WTC11 (cell line): ENCODE data around the gene SS18. TPM values are rescaled to one million over a fixed set of nuclear protein-coding genes. Genes with fewer than 3 reads are reported as not detected.

Source experiments
- ATAC-seq: fragments of 200-7000 bp; cut with Tn5 transposase; 2 replicates; pipeline ENCODE4 v1.10.0; 2021; ENCODE audit warnings: mild to moderate bottlenecking, moderate library complexity
- CTCF ChIA-PET: fragments of 300-600 bp; sonication (Branson Sonifier 250); formaldehyde crosslinking; loops from one replicate; lab custom pipeline; 2021; ENCODE audit warnings: antibody characterized with exemption; lab: Charles Lee
- POLR2A ChIA-PET: fragments of 350-600 bp; sonication (Branson Sonifier 250); formaldehyde crosslinking; loops from one replicate; lab custom pipeline; 2021; ENCODE audit warnings: antibody characterized with exemption; lab: Charles Lee
- DNase-seq: peaks from one replicate; pipeline ENCODE4 v3.0.0; 2021; ENCODE audit warnings: low spot score
- H3K27ac Mint-ChIP-seq: 2 replicates; pipeline ENCODE4 v1.8.0; 2021; ENCODE audit warnings: mixed read lengths
- H3K27me3 Mint-ChIP-seq: 2 replicates; pipeline ENCODE4 v1.8.0; 2021; ENCODE audit warnings: low read depth, mild to moderate bottlenecking, moderate library complexity, mixed read lengths
- H3K36me3 Mint-ChIP-seq: 2 replicates; pipeline ENCODE4 v1.8.0; 2021; ENCODE audit warnings: mixed read lengths
- H3K4me1 Mint-ChIP-seq: 2 replicates; pipeline ENCODE4 v1.8.0; 2022; ENCODE audit warnings: mixed read lengths
- H3K4me3 Mint-ChIP-seq: 2 replicates; pipeline ENCODE4 v1.8.0; 2021; ENCODE audit warnings: mild to moderate bottlenecking, moderate library complexity, mixed read lengths
- H3K9me3 Mint-ChIP-seq: 2 replicates; pipeline ENCODE4 v1.8.0; 2021; ENCODE audit warnings: mixed read lengths
- CBFB ChIP-seq: sonication (generic); formaldehyde crosslinking; IDR thresholded peaks from 2 replicates; pipeline ENCODE4 v1.8.1; 2022; ENCODE audit warnings: mild to moderate bottlenecking, low read depth, missing genetic modification reagents
- ELF4 ChIP-seq: sonication (generic); formaldehyde crosslinking; IDR thresholded peaks from 2 replicates; pipeline ENCODE4 v1.8.1; 2022; ENCODE audit warnings: low read depth, mild to moderate bottlenecking, moderate library complexity, missing genetic modification reagents
- ESRRA ChIP-seq: sonication (generic); formaldehyde crosslinking; IDR thresholded peaks from 2 replicates; pipeline ENCODE4 v1.8.1; 2022; ENCODE audit warnings: mild to moderate bottlenecking, missing genetic modification reagents, borderline replicate concordance
- ETV6 ChIP-seq: sonication (generic); formaldehyde crosslinking; IDR thresholded peaks from 2 replicates; pipeline ENCODE4 v1.8.1; 2022; ENCODE audit warnings: mild to moderate bottlenecking, missing genetic modification reagents
- GRHL2 ChIP-seq: fragments of 250-450 bp; sonication (Bioruptor Pico); IDR thresholded peaks from 2 replicates; pipeline ENCODE4 v1.8.0; 2022; ENCODE audit warnings: mild to moderate bottlenecking, moderate library complexity; ENCODE audit not compliant: insufficient replicate concordance, severe bottlenecking
- JAZF1 ChIP-seq: fragments of 250-450 bp; sonication (Bioruptor Pico); IDR thresholded peaks from 2 replicates; pipeline ENCODE4 v1.9.0; 2021; ENCODE audit warnings: moderate library complexity, mild to moderate bottlenecking, inconsistent platforms
- SMAD4 ChIP-seq: sonication (generic); formaldehyde crosslinking; IDR thresholded peaks from 2 replicates; pipeline ENCODE4 v1.8.0; 2022; ENCODE audit warnings: mild to moderate bottlenecking, missing genetic modification reagents
- SP1 ChIP-seq: sonication (generic); formaldehyde crosslinking; conservative IDR thresholded peaks from 2 replicates; pipeline ENCODE4 v1.8.1; 2022; ENCODE audit warnings: missing genetic modification reagents
- TP53 ChIP-seq: sonication (generic); formaldehyde crosslinking; IDR thresholded peaks from 2 replicates; pipeline ENCODE4 v1.8.1; 2023; ENCODE audit warnings: mild to moderate bottlenecking, missing genetic modification reagents
- ZNF317 ChIP-seq: sonication (generic); formaldehyde crosslinking; IDR thresholded peaks from 2 replicates; pipeline ENCODE4 v1.8.1; 2023; ENCODE audit warnings: low read depth, mild to moderate bottlenecking, moderate library complexity, missing genetic modification reagents, borderline replicate concordance
- total RNA-seq: library from RNA; stranded (reverse); gene quantifications from 3 replicates; pipeline ENCODE4 v1.2.3, GENCODE V29; 2021
- TF ChIP-seq, protein P1 (sequence below): sonication (generic); formaldehyde crosslinking; IDR thresholded peaks from 2 replicates; pipeline ENCODE4 v1.8.0; 2022; ENCODE audit warnings: mild to moderate bottlenecking, missing genetic modification reagents
- TF ChIP-seq, protein P2 (sequence below): sonication (generic); formaldehyde crosslinking; IDR thresholded peaks from 2 replicates; pipeline ENCODE4 v1.8.1; 2022; ENCODE audit warnings: missing genetic modification reagents, borderline replicate concordance
- TF ChIP-seq, protein P3 (sequence below): sonication (generic); formaldehyde crosslinking; IDR thresholded peaks from 2 replicates; pipeline ENCODE4 v1.8.1; 2023; ENCODE audit warnings: mild to moderate bottlenecking, missing genetic modification reagents, moderate library complexity
- TF ChIP-seq, protein P4 (sequence below): sonication (generic); formaldehyde crosslinking; IDR thresholded peaks from 2 replicates; pipeline ENCODE4 v1.8.1; 2023; ENCODE audit warnings: mild to moderate bottlenecking, missing genetic modification reagents, borderline replicate concordance
- TF ChIP-seq, protein P5 (sequence below): sonication (generic); formaldehyde crosslinking; IDR thresholded peaks from 2 replicates; pipeline ENCODE4 v1.8.0; 2022; ENCODE audit warnings: mild to moderate bottlenecking, missing genetic modification reagents
- TF ChIP-seq, protein P6 (sequence below): sonication (generic); formaldehyde crosslinking; IDR thresholded peaks from 2 replicates; pipeline ENCODE4 v1.8.0; 2022; ENCODE audit warnings: mild to moderate bottlenecking, missing genetic modification reagents
- TF ChIP-seq, protein P7 (sequence below): sonication (generic); formaldehyde crosslinking; conservative IDR thresholded peaks from 2 replicates; pipeline ENCODE4 v1.8.1; 2022; ENCODE audit warnings: mild to moderate bottlenecking, missing genetic modification reagents

Gene SS18
- total RNA-seq, 1 experiment from 2014 or later: 73.0 TPM

DNA sequence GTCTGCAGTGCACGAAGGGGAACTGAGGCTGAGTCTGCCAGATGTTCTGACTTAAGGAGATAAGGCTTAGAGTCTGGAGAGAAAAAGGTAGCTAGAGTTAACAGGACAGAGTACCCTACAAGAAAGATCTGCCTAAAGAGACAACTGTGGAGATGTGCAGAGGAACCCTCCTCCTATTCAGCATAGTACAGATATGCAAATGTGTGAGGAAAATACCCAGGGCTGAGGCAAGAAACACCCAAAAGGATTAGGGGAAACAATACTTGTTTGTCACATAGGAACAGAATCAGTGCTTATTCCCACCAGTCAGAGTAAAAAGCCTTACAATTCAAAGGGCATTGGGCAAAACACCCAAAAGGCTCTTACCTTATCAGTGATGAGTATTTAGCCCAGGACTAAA lies 67.8 kb downstream of the SS18 start:
- Mint-ChIP-seq H3K27me3 (no peaks in the 10 kb centered on the region), H3K9me3 (no peaks in the 10 kb centered on the region), H3K36me3 (peaks cover 47% of the 10 kb centered on the region), H3K4me3 (no peak overlapping the region), H3K27ac (no peak overlapping the region), H3K4me1 (peaks cover 16% of the 10 kb centered on the region)
- peak; percentile 74 for ATAC-seq
- POLR2A ChIA-PET: no interaction called here
- CTCF ChIA-PET: no interaction called here
- no peak for DNase-seq
- no peak for TF ChIP-seq ESRRA
- no peak for TF ChIP-seq SP1 (CRISPR knock-in tag)
- TF ChIP-seq TP53: no peak
- no peak for TF ChIP-seq CBFB (CRISPR knock-in tag)
- no peak for TF ChIP-seq ZNF317
- TF ChIP-seq JAZF1 (CRISPR knock-in tag): no peak
- TF ChIP-seq SMAD4: no peak
- TF ChIP-seq, protein P1, sequence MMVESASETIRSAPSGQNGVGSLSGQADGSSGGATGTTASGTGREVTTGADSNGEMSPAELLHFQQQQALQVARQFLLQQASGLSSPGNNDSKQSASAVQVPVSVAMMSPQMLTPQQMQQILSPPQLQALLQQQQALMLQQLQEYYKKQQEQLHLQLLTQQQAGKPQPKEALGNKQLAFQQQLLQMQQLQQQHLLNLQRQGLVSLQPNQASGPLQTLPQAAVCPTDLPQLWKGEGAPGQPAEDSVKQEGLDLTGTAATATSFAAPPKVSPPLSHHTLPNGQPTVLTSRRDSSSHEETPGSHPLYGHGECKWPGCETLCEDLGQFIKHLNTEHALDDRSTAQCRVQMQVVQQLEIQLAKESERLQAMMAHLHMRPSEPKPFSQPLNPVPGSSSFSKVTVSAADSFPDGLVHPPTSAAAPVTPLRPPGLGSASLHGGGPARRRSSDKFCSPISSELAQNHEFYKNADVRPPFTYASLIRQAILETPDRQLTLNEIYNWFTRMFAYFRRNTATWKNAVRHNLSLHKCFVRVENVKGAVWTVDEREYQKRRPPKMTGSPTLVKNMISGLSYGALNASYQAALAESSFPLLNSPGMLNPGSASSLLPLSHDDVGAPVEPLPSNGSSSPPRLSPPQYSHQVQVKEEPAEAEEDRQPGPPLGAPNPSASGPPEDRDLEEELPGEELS (CRISPR knock-in tag): no peak
- TF ChIP-seq, protein P2, sequence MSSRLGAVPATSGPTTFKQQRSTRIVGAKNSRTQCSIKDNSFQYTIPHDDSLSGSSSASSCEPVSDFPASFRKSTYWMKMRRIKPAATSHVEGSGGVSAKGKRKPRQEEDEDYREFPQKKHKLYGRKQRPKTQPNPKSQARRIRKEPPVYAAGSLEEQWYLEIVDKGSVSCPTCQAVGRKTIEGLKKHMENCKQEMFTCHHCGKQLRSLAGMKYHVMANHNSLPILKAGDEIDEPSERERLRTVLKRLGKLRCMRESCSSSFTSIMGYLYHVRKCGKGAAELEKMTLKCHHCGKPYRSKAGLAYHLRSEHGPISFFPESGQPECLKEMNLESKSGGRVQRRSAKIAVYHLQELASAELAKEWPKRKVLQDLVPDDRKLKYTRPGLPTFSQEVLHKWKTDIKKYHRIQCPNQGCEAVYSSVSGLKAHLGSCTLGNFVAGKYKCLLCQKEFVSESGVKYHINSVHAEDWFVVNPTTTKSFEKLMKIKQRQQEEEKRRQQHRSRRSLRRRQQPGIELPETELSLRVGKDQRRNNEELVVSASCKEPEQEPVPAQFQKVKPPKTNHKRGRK (CRISPR knock-in tag): no peak
- TF ChIP-seq, protein P3, sequence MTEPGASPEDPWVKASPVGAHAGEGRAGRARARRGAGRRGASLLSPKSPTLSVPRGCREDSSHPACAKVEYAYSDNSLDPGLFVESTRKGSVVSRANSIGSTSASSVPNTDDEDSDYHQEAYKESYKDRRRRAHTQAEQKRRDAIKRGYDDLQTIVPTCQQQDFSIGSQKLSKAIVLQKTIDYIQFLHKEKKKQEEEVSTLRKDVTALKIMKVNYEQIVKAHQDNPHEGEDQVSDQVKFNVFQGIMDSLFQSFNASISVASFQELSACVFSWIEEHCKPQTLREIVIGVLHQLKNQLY (CRISPR knock-in tag): no peak
- TF ChIP-seq, protein P4, sequence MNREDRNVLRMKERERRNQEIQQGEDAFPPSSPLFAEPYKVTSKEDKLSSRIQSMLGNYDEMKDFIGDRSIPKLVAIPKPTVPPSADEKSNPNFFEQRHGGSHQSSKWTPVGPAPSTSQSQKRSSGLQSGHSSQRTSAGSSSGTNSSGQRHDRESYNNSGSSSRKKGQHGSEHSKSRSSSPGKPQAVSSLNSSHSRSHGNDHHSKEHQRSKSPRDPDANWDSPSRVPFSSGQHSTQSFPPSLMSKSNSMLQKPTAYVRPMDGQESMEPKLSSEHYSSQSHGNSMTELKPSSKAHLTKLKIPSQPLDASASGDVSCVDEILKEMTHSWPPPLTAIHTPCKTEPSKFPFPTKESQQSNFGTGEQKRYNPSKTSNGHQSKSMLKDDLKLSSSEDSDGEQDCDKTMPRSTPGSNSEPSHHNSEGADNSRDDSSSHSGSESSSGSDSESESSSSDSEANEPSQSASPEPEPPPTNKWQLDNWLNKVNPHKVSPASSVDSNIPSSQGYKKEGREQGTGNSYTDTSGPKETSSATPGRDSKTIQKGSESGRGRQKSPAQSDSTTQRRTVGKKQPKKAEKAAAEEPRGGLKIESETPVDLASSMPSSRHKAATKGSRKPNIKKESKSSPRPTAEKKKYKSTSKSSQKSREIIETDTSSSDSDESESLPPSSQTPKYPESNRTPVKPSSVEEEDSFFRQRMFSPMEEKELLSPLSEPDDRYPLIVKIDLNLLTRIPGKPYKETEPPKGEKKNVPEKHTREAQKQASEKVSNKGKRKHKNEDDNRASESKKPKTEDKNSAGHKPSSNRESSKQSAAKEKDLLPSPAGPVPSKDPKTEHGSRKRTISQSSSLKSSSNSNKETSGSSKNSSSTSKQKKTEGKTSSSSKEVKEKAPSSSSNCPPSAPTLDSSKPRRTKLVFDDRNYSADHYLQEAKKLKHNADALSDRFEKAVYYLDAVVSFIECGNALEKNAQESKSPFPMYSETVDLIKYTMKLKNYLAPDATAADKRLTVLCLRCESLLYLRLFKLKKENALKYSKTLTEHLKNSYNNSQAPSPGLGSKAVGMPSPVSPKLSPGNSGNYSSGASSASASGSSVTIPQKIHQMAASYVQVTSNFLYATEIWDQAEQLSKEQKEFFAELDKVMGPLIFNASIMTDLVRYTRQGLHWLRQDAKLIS (CRISPR knock-in tag): no peak
- TF ChIP-seq, protein P5, sequence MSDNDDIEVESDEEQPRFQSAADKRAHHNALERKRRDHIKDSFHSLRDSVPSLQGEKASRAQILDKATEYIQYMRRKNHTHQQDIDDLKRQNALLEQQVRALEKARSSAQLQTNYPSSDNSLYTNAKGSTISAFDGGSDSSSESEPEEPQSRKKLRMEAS (CRISPR knock-in tag): no peak
- TF ChIP-seq ETV6 (CRISPR knock-in tag): no peak
- no peak for TF ChIP-seq GRHL2 (CRISPR knock-in tag)
- TF ChIP-seq, protein P6, sequence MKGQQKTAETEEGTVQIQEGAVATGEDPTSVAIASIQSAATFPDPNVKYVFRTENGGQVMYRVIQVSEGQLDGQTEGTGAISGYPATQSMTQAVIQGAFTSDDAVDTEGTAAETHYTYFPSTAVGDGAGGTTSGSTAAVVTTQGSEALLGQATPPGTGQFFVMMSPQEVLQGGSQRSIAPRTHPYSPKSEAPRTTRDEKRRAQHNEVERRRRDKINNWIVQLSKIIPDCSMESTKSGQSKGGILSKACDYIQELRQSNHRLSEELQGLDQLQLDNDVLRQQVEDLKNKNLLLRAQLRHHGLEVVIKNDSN (CRISPR knock-in tag): no peak
- no peak for TF ChIP-seq ELF4 (CRISPR knock-in tag)
- TF ChIP-seq, protein P7, sequence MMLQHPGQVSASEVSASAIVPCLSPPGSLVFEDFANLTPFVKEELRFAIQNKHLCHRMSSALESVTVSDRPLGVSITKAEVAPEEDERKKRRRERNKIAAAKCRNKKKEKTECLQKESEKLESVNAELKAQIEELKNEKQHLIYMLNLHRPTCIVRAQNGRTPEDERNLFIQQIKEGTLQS: no peak
